ENCODE results near the gene IFNL1.
"Not testable (repeated sequence)": the region's sequence is repeated elsewhere in the genome, so short reads cannot be mapped to it uniquely, and the experiment has no call there.

IFNL1 gene

GRCh38 chr19:39308531-39309304 is 12.5 kb downstream of the IFNL1 start:
- DNase-seq: no peak
- no peak for ATAC-seq

DNA sequence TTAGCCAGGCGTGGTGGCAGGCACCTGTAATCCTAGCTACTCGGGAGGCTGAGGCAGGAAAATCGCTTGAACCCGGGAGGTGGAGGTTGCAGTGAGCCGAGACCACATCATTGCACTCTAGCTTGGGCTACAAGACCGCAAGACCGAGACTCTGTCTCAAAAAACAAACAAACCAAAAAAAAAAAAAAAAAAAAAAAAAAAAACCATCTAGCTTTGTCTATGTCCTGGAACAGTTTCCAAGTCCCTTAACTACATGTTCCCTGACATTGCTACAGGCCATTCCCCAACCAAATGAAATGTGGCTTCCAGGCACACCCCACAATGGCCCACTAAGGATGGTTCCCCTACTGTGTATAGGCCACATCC is 13.1 kb downstream of the IFNL1 start:
- not testable (repeated sequence) for DNase-seq, ATAC-seq

DNA sequence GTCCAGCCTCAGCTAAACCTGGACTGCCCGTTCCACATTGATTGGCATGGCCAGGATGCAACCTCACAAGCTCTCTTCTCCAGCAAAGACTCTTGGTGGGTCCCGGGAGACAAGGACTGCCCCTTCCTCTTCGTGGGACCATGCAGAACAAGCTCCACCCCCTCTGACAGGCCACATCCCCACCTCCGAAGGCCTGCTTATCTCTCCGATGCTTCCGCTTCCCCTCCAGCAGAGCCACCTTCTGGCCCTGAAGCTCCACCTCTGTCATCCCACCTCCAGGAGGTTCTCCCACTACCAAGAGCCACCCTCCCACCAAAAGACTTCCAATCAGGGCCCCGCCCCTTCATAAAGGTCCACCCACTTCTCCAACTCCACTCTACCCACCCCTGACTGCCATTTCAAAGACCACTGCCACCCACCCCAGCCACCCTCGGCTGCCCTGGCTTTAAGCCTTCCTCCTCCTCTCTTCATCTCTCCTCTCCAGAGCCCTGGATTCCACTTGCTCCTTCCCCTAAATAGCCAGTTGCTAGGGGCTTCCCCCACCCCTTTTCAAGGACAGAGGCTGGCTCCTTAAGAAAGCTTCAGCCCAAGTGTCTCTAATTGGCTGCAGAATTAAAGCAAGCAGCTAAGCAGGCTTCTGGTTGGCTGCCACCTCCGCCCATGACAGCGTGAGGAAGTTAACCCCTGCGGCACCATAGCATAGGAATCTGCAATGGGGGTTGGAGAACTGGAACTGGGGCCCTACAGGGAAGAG is 14.5 kb downstream of the IFNL1 start:
- ATAC-seq: no peak
- no peak for DNase-seq

- ATAC-seq (no peak), DNase-seq (no peak)
These were observed 18.0 kb downstream of the IFNL1 start for GRCh38 chr19:39314016-39314728.

GRCh38 chr19:39315933-39316332 is 19.7 kb downstream of the IFNL1 start:
- no peak for DNase-seq

DNA sequence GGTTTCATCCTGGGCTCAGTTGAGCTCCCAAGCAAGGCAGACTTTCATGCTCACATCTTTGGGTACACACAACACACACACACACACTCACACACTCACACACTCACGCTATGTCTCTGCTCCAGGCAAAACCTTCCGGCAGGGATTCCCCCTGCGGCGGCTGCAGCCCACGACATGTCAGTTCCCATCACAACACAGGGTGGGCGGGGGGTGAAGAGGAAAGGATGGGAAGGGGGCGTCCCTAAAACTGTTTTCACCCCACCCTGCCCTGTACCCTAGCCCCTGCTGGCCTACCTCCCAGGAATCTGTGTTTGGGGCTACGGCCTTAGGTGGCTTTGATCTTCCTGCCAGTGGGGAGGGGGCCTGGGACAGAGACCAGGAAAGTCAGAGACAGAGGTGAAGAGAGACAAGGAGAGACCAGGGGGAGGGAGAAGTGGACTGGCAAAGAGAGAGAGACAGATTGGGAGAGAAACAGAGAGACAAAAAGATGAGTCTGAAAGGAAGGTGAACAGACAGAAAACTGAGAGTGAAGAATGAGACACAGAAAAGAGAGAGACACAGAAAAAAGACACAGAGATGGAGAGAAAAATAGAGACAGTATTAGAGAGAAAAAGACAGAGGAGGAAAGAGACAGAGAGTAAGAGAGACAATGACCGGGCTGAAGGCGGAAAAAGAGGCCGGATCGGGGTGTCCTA is 20.6 kb downstream of the IFNL1 start:
- DNase-seq (no peak), ATAC-seq (no peak)

More at GRCh38 chr19:39315933-39316332, 19.7 kb downstream of the IFNL1 start:
- no peak for ATAC-seq

GRCh38 chr19:39317476-39317875 is 21.3 kb downstream of the IFNL1 start:
- DNase-seq: no peak
- no peak for ATAC-seq

DNA sequence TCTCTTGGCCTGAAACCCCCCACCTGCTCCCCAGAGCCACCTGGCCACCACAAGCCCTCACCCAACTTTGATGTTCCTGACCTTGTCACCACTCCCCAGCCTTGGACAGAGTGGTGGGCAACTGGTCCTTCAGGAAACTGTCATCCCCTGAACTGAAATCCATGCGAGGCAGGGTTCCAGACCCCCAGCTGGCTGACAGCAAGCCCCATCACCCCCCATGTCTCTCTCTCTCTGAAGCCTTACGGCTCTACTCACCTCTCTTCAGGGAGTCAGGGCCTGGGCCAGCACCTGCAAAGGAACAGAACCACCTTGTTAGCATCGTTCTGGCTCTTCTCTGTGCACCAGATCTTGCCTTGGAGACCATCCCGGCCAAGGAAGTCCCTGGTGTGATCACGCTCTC is 21.9 kb downstream of the IFNL1 start:
- ATAC-seq (no peak), DNase-seq (no peak)

DNA sequence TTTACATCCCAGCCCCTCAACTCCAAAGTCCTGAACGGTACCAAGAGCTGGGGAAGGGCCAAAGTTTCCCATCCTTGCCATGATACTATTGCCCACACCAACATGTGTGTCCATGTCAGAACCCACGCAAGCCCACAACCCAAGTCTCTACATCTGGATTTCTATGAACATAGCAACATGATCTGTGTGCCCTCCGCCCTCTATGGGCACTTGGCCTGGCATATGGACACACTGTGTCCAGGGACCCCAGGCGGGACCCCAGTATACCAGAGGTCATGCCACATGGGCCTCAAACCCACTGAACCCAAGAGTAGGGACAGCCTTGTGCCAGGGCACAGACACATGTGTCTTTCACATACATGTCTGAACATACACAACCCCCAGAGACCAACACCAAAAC is 22.5 kb downstream of the IFNL1 start:
- DNase-seq (no peak), ATAC-seq (no peak)

- DNase-seq (no peak), ATAC-seq (no peak)
These were observed 23.1 kb downstream of the IFNL1 start for GRCh38 chr19:39319098-39319891.

GRCh38 chr19:39319892-39320248 is 23.7 kb downstream of the IFNL1 start:
- ATAC-seq: no peak
- no peak for DNase-seq

DNA sequence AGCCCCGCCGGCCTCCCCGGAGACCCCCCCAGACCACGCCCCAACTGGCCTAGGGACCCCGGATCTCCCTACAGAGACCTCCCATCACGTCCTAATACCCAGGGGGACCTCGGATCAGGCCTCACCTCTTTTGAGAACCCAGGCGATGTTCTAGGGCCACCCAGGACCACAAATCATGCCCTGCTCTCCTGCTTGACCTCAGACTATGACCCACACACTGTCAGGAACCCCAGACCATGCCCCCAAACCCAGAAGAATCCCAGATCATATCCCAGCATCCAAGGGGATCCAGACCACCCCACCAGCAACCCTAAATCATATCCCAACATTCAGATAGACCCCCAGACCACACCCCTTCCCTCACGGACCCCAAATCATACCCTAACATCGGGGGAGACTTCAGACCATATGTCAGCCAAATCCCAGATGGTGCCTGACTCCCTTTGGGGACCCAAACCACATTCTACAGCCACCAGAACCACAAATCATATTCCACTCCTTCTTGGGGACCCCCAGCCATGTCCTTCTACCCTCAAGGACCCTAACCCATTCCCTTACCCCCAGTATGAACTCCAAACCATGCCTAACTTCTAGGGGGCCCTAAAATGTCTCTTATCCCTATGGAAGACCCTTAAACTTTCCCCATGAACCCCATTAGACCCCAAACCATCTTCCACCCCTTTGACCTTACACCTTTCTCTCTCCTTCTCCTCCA is 25.1 kb downstream of the IFNL1 start:
- ATAC-seq (no peak), DNase-seq (no peak)

- DNase-seq (no peak), ATAC-seq (no peak)
These were observed 25.6 kb downstream of the IFNL1 start for GRCh38 chr19:39321832-39322176.

- ATAC-seq (no peak), DNase-seq (no peak)
These were observed 28.1 kb downstream of the IFNL1 start for GRCh38 chr19:39324242-39324842.

GRCh38 chr19:39325778-39326665 is 29.8 kb downstream of the IFNL1 start:
- DNase-seq (no peak), ATAC-seq (no peak)

DNA sequence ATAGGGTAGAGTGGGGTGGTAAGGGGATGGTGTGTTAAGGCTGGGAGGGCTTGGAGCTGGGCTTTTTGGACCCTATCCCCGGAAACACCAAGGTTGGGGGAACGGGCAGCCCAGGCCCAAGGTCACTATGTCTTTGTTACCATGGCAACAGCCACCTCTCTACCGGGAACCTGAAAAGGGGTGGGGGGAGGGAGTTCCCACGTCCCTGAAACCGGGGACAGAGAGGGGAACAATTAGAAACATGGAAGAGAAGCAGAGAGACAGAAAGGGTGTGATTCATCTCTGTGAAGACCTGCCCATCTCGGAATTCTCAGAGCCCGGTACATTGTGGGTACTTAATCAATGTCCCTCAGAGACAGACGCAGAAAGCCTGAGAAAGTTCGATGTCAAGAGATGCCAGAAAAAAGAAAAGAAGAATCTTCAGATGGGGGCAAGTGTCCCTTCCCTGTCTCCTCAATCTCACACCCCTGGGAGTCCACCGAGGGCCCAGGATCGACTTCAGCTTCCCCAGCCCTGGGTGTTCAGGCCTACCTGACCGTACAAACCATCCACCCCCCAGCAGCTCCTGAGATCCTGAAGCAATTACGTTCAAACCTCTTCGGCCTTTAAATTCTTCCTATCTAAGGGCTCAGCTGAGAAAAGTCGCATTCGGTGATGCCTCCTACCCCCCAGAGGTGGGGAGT is 31.3 kb downstream of the IFNL1 start:
- no peak for ATAC-seq
- DNase-seq: no peak

DNA sequence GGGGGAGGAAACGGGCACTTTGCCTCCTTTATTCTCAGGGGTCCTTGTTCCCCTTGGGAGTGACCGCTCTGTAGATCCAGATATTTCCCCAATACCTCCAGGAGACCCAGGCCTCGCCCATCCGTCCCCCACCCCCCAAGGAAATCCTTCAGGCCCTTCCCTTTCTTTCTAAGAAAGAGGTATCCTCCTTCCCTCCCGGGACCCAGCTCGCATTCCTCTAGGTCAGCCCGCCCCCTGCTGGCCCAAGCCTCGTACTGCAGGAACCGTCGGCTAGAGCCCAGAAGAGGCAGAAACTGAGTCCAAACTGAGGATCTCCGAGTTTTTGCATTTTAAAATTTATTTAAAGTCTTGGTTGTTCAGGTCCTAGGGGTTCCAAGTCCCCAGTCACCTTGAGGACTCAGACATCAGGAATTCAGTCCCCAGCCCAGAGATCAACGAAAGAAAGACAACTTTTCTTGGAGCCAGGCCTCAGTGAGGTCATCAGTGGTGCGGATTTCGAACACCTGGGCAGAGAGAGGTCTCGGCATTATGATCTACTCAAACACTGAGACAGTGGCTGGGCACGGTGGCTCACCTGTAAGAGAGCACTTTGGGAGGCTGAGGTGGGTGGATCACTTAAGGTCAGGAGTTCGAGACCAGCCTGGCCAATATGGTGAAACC is 32.0 kb downstream of the IFNL1 start:
- ATAC-seq (peak; percentile 70), DNase-seq (peak; percentile 88)

- DNase-seq (no peak), ATAC-seq (no peak)
These were observed 33.7 kb downstream of the IFNL1 start for GRCh38 chr19:39329948-39330347.

GRCh38 chr19:39332293-39332692 is 36.1 kb downstream of the IFNL1 start:
- DNase-seq: no peak
- ATAC-seq: no peak

All from stimulated activated naive CD8-positive, alpha-beta T cell treated with anti-CD3 and anti-CD28 coated beads, Interleukin-15, Interleukin-2, amounts not matched to agents 100 U/mL and 50 U/mL, for 24 hours (primary cell).